Measurements from ENCODE around the gene CFAP300. TPM values are rescaled to one million over a fixed set of nuclear protein-coding genes. Genes with fewer than 3 reads are reported as not detected.

The CFAP300 gene
- total and polyA plus RNA-seq, 8 donors: 0.32 to 1.4 (median 0.72) TPM

GRCh38 chr11:102118937-102119336 lies 71.7 kb downstream of the CFAP300 start:
- Histone ChIP-seq H3K27me3 (no peaks in the 10 kb centered on the region), H3K27ac (no peak overlapping the region), H3K36me3 (peaks cover 0 to 5% (median 0%) of the 10 kb centered on the region in 3 donors), H3K4me3 (no peak overlapping the region), H3K4me1 (peaks cover 16 to 30% (median 22%) of the 10 kb centered on the region in 3 donors), H3K9me3 (no peaks in the 10 kb centered on the region)
- whole genome bisulfite sequencing, 2 donors: 50 to 58% methylated on average over 3 of the region's 3 CpGs
- no peak for TF ChIP-seq CTCF (IDR thresholded peaks at IDR 0.05)
- ATAC-seq (no peak), FAIRE-seq (no peak), DNase-seq (no peak)
- intact Hi-C loops (cut with DNase I): no loop called here

- WGBS, 2 donors: 45 to 48% methylated on average over 4 of the region's 4 CpGs
- intact Hi-C loops (cut with DNase I): no loop called here
- Histone ChIP-seq H3K9me3 (no peaks in the 10 kb centered on the region), H3K4me3 (no peak overlapping the region), H3K27me3 (no peaks in the 10 kb centered on the region), H3K36me3 (peaks cover 0 to 5% (median 0%) of the 10 kb centered on the region in 3 donors), H3K27ac (no peak overlapping the region), H3K4me1 (peaks cover 16 to 29% (median 21%) of the 10 kb centered on the region in 3 donors)
- ATAC-seq (no peak), DNase-seq (no peak), FAIRE-seq (no peak)
- TF ChIP-seq CTCF (IDR thresholded peaks at IDR 0.05): no peak
Measured at GRCh38 chr11:102119997-102120396, 72.8 kb downstream of the CFAP300 start.

- no peak for DNase-seq
- Histone ChIP-seq H3K4me1 (peaks cover 11 to 26% (median 16%) of the 10 kb centered on the region in 3 donors), H3K27me3 (no peaks in the 10 kb centered on the region), H3K36me3 (peaks cover 0 to 5% (median 0%) of the 10 kb centered on the region in 3 donors), H3K9me3 (no peaks in the 10 kb centered on the region), H3K27ac (no peak overlapping the region), H3K4me3 (no peak overlapping the region)
- intact Hi-C loops (cut with DNase I): no loop called here
- WGBS, 2 donors: 73 to 78% methylated on average over 3 of the region's 3 CpGs
- no peak for FAIRE-seq
- no peak for ATAC-seq
- no peak for TF ChIP-seq CTCF (IDR thresholded peaks at IDR 0.05)
Measured at GRCh38 chr11:102120437-102120973, 73.3 kb downstream of the CFAP300 start.

- H3K36me3 ChIP-seq: peaks cover 0 to 5% (median 0%) of the 10 kb centered on the region in 3 donors
- WGBS, 2 donors: 79 to 86% methylated on average over 2 of the region's 2 CpGs
- no peaks in the 10 kb centered on the region for H3K27me3 ChIP-seq
- no peak overlapping the region for H3K4me3 ChIP-seq
- intact Hi-C loops (cut with DNase I): no loop called here
- no peaks in the 10 kb centered on the region for H3K9me3 ChIP-seq
- DNase-seq (no peak), ATAC-seq (no peak), FAIRE-seq (no peak)
- no peak for TF ChIP-seq CTCF (IDR thresholded peaks at IDR 0.05)
- H3K27ac ChIP-seq: no peak overlapping the region
- H3K4me1 ChIP-seq: peaks cover 3 to 20% (median 8%) of the 10 kb centered on the region in 3 donors
Measured at GRCh38 chr11:102121329-102121728, 74.1 kb downstream of the CFAP300 start.

Other genes with a start within 250 kb of the CFAP300 start
- 1 to 10 TPM in 3 of 6 donors, under 1 TPM in 3; 0.47 to 2.0 (median 1.3) TPM for gene CEP126, start 132.4 kb upstream of the CFAP300 start, total RNA-seq
- 1 to 10 TPM; 2.1 to 9.6 TPM for gene CEP126, start 132.4 kb upstream of the CFAP300 start, polyA plus RNA-seq
- under 1 TPM in 1 of 6 donors, not detected in 5; 0.14 TPM for gene ANGPTL5, start 130.9 kb upstream of the CFAP300 start, total RNA-seq
- under 1 TPM in 1 of 2 donors, not detected in 1; 0.21 TPM for gene ANGPTL5, start 130.9 kb upstream of the CFAP300 start, polyA plus RNA-seq
- 10 to 100 TPM; 15.3 to 46.5 (median 17.9) TPM for gene YAP1, start 63.0 kb downstream of the CFAP300 start, total RNA-seq
- gene YAP1, start 63.0 kb downstream of the CFAP300 start, polyA plus RNA-seq: 10 to 100 TPM in 1 of 2 donors, 1 to 10 TPM in 1; 8.7 to 14.2 TPM

All from pancreas (tissue), 10 donors.